Loucy (cell line): ENCODE results near the gene IFNA5.

Source experiments
- EZH2phosphoT487 ChIP-seq: fragments of 200-600 bp; IDR thresholded peaks from 2 replicates; pipeline ENCODE4 v1.6.1; 2018; ENCODE audit warnings: antibody characterized with exemption, mild to moderate bottlenecking, moderate library complexity, borderline replicate concordance
- TF ChIP-seq, protein P1 (sequence below): fragments of 200-600 bp; sonication (generic); conservative IDR thresholded peaks from 2 replicates; pipeline ENCODE4 v1.5.1; 2014; ENCODE audit warnings: mild to moderate bottlenecking, antibody characterized with exemption, low read length

DNA sequence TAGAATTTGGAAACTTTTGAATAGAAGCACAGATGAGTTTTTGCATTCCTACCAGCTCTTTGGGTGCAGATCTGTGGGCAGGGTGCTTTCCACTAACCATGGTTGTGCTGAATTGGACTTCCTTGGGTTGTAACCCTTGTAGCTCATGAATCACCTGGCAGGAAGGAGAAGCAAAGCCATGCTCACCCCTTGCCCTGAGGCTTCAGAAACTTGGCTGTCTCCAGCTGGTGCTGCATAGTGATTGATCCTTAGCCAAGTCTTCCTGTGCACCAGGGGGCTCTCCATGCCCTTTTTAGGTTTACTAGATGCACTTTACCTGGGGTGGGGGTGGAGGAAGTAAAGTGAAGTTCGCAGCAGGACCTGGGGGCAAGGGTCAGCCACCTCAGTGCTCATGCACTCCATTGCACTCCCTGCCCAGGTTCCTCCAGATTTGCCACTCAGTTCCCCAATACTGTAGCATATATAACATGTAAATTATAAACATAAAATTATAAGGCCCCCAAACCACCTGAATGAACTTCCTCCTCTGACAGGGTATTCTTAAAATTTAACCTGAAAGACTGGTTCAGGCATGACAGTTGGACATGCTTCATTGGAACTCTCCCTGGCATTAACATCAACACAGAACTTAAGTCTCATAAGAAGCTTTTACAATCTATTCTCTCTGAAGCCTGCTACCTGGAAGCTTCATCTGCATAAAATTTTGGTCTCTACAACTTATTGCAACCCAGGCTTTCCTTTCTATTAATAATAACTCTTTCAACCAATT lies 39.5 kb downstream of the IFNA5 start:
- TF ChIP-seq, protein P1, sequence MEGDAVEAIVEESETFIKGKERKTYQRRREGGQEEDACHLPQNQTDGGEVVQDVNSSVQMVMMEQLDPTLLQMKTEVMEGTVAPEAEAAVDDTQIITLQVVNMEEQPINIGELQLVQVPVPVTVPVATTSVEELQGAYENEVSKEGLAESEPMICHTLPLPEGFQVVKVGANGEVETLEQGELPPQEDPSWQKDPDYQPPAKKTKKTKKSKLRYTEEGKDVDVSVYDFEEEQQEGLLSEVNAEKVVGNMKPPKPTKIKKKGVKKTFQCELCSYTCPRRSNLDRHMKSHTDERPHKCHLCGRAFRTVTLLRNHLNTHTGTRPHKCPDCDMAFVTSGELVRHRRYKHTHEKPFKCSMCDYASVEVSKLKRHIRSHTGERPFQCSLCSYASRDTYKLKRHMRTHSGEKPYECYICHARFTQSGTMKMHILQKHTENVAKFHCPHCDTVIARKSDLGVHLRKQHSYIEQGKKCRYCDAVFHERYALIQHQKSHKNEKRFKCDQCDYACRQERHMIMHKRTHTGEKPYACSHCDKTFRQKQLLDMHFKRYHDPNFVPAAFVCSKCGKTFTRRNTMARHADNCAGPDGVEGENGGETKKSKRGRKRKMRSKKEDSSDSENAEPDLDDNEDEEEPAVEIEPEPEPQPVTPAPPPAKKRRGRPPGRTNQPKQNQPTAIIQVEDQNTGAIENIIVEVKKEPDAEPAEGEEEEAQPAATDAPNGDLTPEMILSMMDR, result no peak
- TF ChIP-seq EZH2phosphoT487, result no peak
